ENCODE data around the gene SETBP1. TPM values are rescaled to one million over a fixed set of nuclear protein-coding genes. Genes with fewer than 3 reads are reported as not detected.

Gene SETBP1
- total RNA-seq, 4 donors from 2014 or later = 26.2 to 40.8 (median 33.6) TPM

DNA sequence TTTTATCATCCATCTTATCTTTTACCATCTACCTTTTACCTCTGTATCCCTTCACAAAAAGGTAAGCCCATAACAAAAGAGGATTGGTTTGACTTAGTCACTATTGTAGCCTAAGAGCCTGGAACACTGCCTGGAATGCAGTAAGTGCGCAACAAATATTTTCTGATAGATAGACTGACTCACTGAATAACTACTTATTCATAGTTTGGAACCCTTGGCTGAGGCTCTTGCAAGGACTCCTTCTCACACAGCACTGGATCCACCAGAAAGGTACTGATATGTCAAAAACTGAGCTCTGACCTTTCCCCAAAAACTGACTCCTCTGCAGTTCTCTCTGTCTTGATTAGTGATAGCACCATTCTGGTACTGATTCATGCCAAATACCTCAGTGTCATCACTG is 426.7 kb downstream of the SETBP1 start:
- H3K36me3 ChIP-seq = no peaks in the 10 kb centered on the region
- H3K27me3 ChIP-seq = no peaks in the 10 kb centered on the region
- H3K27ac ChIP-seq = no peak overlapping the region
- TF ChIP-seq POLR2A (IDR thresholded peaks at IDR 0.05) (no peak), EP300 (IDR thresholded peaks at IDR 0.05) (no peak)
- TF ChIP-seq, protein P1, sequence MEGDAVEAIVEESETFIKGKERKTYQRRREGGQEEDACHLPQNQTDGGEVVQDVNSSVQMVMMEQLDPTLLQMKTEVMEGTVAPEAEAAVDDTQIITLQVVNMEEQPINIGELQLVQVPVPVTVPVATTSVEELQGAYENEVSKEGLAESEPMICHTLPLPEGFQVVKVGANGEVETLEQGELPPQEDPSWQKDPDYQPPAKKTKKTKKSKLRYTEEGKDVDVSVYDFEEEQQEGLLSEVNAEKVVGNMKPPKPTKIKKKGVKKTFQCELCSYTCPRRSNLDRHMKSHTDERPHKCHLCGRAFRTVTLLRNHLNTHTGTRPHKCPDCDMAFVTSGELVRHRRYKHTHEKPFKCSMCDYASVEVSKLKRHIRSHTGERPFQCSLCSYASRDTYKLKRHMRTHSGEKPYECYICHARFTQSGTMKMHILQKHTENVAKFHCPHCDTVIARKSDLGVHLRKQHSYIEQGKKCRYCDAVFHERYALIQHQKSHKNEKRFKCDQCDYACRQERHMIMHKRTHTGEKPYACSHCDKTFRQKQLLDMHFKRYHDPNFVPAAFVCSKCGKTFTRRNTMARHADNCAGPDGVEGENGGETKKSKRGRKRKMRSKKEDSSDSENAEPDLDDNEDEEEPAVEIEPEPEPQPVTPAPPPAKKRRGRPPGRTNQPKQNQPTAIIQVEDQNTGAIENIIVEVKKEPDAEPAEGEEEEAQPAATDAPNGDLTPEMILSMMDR (IDR thresholded peaks at IDR 0.05) = no peak
- peaks cover 0 to 19% (median 5%) of the 10 kb centered on the region in 4 donors for H3K4me1 ChIP-seq
- DNase-seq (ENCODE audit: low spot score in 2 of 2) = no peak
- H3K4me3 ChIP-seq = no peak overlapping the region
- WGBS, 2 donors = 90 to 95% methylated on average over 1 of the region's 1 CpG
- peaks cover 0 to 2% (median 0%) of the 10 kb centered on the region in 4 donors for H3K9me3 ChIP-seq

DNA sequence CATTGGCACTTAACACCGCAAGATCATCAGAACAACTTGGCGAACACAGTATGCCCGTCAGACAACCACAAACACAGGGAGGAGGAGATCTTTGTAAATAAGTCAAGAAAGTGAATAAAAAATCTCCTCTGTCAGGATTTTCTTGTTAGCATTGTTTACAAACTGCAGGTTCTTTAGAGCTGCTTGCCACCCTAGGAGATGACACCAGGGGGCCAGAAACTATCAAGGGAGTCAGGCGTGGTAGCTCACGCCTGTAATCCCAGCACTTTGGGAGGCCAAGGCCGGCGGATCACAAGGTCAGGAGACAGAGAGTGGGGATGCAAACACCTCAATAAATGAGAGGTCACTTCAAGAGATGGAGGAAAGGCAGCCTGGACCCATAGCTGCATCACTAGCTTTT is 428.1 kb downstream of the SETBP1 start:
- peaks cover 0 to 19% (median 3%) of the 10 kb centered on the region in 4 donors for H3K4me1 ChIP-seq
- TF ChIP-seq, protein P1 (IDR thresholded peaks at IDR 0.05) = no peak
- TF ChIP-seq POLR2A (IDR thresholded peaks at IDR 0.05) (no peak), EP300 (IDR thresholded peaks at IDR 0.05) (no peak)
- WGBS, 2 donors = 84 to 89% methylated on average over 7 of the region's 7 CpGs
- H3K9me3 ChIP-seq = peaks cover 0 to 11% (median 0%) of the 10 kb centered on the region in 4 donors
- no peak for DNase-seq (ENCODE audit: low spot score in 2 of 2)
- H3K36me3 ChIP-seq = no peaks in the 10 kb centered on the region
- H3K27me3 ChIP-seq = no peaks in the 10 kb centered on the region
- H3K4me3 ChIP-seq = no peak overlapping the region
- H3K27ac ChIP-seq = no peak overlapping the region

DNA sequence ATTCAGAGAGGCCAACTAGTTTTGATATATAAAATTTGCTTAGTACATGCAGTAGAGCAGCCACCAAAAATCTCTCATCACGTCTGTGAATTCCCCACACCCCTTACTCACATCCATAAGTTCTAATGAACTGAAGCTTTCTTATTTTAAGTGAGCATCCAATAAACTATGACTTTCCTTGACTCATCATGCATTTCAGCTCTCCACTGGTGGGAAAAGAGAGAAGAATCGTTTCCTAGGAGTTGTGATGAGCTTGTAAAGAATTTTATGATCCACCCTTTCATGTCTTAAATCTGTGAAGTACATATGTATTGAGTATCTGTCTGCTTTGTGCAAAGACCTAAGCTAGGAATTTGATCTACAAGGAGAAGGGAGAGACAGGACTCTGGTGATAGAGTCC is 428.6 kb downstream of the SETBP1 start:
- peaks cover 0 to 11% (median 0%) of the 10 kb centered on the region in 4 donors for H3K9me3 ChIP-seq
- no peak for DNase-seq (ENCODE audit: low spot score in 2 of 2)

DNA sequence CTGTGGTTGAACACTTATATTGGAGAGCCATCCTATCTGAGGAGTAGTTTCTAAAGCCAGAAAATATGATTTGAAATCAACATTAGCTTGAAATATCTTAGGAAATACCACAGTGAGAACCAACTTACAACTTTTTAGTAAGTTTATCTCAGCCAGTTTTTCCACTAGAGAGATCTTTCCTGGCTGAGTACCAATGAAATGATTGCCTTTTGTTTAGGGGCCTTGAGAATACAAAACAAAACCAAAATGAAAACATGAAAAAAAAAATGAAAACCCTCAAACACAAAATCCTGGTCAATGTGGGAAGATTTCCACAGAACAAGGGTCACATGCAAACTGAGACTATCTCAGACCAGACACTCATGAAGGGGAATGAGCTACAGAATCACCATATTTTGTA is 429.0 kb downstream of the SETBP1 start:
- Histone ChIP-seq H3K4me3 (no peak overlapping the region), H3K36me3 (no peaks in the 10 kb centered on the region), H3K4me1 (peaks cover 0 to 19% (median under 1%) of the 10 kb centered on the region in 4 donors), H3K9me3 (peaks cover 0 to 11% (median 0%) of the 10 kb centered on the region in 4 donors), H3K27ac (no peak overlapping the region), H3K27me3 (no peaks in the 10 kb centered on the region)
- no peak for DNase-seq (ENCODE audit: low spot score in 2 of 2)
- TF ChIP-seq, protein P1 (IDR thresholded peaks at IDR 0.05) = no peak
- no peak for TF ChIP-seq EP300 (IDR thresholded peaks at IDR 0.05)
- no peak for TF ChIP-seq POLR2A (IDR thresholded peaks at IDR 0.05)

More for the DNA sequence above, 428.6 kb downstream of the SETBP1 start:
- 72 to 73% methylated on average over 2 of the region's 2 CpGs for WGBS, 2 donors
- Histone ChIP-seq H3K27me3 (no peaks in the 10 kb centered on the region), H3K36me3 (no peaks in the 10 kb centered on the region), H3K27ac (no peak overlapping the region), H3K4me1 (peaks cover 0 to 19% (median 3%) of the 10 kb centered on the region in 4 donors), H3K4me3 (no peak overlapping the region)
- no peak for TF ChIP-seq EP300 (IDR thresholded peaks at IDR 0.05)
- no peak for TF ChIP-seq POLR2A (IDR thresholded peaks at IDR 0.05)
- TF ChIP-seq, protein P1 (IDR thresholded peaks at IDR 0.05) = no peak

DNA sequence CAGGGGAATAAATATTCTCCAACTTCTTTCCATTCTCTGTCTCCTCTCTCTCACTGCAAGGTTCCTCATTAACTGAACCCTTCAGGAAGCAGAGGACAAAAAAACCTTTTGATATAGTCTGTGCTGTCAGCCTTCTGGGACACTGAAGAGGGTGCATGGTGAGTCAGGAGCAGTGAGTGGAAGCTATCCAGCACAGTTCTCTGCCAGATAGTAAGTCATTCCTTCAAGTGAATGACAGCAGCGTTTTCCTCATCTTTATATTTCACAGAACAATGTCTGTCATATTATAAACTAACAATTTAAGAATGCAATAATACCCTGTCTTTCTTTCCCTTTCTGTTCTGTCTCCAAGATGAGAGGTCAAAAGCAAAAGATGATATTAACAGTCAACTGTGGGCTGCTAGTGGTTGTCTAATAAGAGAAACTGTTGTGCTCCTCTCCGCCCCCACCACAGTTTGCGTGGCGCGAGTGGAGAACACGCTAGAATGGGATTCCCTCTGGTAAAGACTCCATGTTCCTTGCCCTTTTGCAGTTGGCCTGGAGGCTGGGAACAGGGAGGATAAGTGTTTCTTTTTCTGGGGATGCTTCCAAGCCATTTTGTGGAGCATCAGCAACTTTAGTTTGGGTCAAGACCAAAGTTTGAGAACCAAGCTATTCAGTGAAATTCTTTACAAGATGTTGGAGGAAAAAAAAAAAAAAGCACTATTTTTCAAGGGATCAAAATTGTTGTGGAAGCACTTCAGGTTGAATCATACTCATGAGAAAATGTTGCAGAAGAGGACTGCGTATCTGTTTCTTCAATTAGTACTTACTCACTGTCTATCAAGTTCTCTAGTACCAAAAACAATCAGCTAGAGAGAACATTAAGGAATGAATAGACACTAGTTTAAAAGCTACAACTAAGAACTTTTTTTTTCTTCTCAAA is 430.2 kb downstream of the SETBP1 start:
- Histone ChIP-seq H3K4me3 (no peak overlapping the region), H3K4me1 (peaks cover 0 to 19% (median 0%) of the 10 kb centered on the region in 4 donors), H3K27ac (peak overlapping the region in 2 of 4 donors; percentile 56 to 59), H3K9me3 (peaks cover 0 to 11% (median 0%) of the 10 kb centered on the region in 4 donors), H3K27me3 (no peaks in the 10 kb centered on the region), H3K36me3 (no peaks in the 10 kb centered on the region)
- TF ChIP-seq EP300 (IDR thresholded peaks at IDR 0.05) (peak in 1 of 2 donors; percentile 46), POLR2A (IDR thresholded peaks at IDR 0.05) (no peak)
- WGBS, 2 donors = 42 to 67% methylated on average over 7 of the region's 7 CpGs
- peak; percentile 17 to 35 for DNase-seq (ENCODE audit: low spot score in 2 of 2)
